Activated CD8-positive, alpha-beta T cell treated with anti-CD3 and anti-CD28 coated beads, Interleukin-2, amount 10 ng/mL, durations not matched to agents 7 days and 5 days (primary cell): ENCODE data around the gene NCKAP5. TPM values are rescaled to one million over a fixed set of nuclear protein-coding genes. Genes with fewer than 3 reads are reported as not detected.

Source experiments
- ATAC-seq: fragments of 150-1000 bp; cut with Tn5 transposase; one replicate; pipeline ENCODE4 v1.10.0; 2021; ENCODE audit warnings: moderate library complexity
- CTCF ChIA-PET: fragments of 350-600 bp; sonication (Branson Sonifier 250); formaldehyde crosslinking; loops from one replicate; lab custom pipeline; 2021; ENCODE audit warnings: antibody characterized with exemption; lab: Charles Lee
- POLR2A ChIA-PET: fragments of 350-600 bp; sonication (Branson Sonifier 250); formaldehyde crosslinking; loops from one replicate; lab custom pipeline; 2021; ENCODE audit warnings: antibody characterized with exemption; lab: Charles Lee
- DNase-seq: peaks from one replicate; pipeline ENCODE4 v3.0.0-alpha.2; 2020
- H3K27ac Mint-ChIP-seq: one replicate; pipeline ENCODE4 v1.8.0; 2021; ENCODE audit warnings: mild to moderate bottlenecking, mixed read lengths
- H3K27me3 Mint-ChIP-seq: one replicate; pipeline ENCODE4 v1.8.0; 2021; ENCODE audit warnings: low read depth, mixed read lengths
- H3K36me3 Mint-ChIP-seq: one replicate; pipeline ENCODE4 v1.8.0; 2021; ENCODE audit warnings: low read depth, mixed read lengths
- H3K4me1 Mint-ChIP-seq: one replicate; pipeline ENCODE4 v1.8.0; 2021; ENCODE audit warnings: low read depth, mixed read lengths
- H3K4me3 Mint-ChIP-seq: one replicate; pipeline ENCODE4 v1.8.0; 2021; ENCODE audit warnings: mild to moderate bottlenecking, mixed read lengths
- H3K9me3 Mint-ChIP-seq: one replicate; pipeline ENCODE4 v1.8.0; 2022; ENCODE audit warnings: mixed read lengths; ENCODE audit not compliant: insufficient read depth
- total RNA-seq, 2 experiments: library from RNA; stranded (reverse); gene quantifications; one replicate each; pipeline ENCODE4 v1.2.3, GENCODE V29; 2021

The NCKAP5 gene
- total RNA-seq, 2 experiments from 2014 or later = not detected

DNA sequence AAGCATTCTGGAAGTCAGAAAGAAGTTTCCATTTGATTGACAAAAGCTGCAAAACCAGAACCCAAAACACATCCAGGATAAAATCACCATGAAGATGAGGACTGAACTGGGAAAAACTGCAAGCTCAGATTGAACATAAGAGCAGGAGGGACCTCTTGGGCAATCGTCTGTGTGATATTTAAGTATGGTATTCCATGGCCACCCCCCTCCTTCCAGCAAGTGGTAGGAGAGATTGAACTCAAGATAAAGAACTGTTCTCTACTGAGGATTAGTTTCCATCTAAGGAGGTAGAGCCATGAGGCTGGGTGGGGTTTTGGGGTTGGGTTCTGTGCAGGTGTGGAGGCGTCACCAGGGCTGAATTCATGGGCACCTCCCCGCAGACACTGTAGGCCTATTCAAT is 251.1 kb downstream of the NCKAP5 start:
- H3K27me3 Mint-ChIP-seq = no peaks in the 10 kb centered on the region
- H3K4me1 Mint-ChIP-seq = no peaks in the 10 kb centered on the region
- H3K9me3 Mint-ChIP-seq = no peaks in the 10 kb centered on the region
- H3K27ac Mint-ChIP-seq = no peak overlapping the region
- no peak overlapping the region for H3K4me3 Mint-ChIP-seq
- ATAC-seq (no peak), DNase-seq (no peak)
- ChIA-PET CTCF (no interaction called here), POLR2A (no interaction called here)
- H3K36me3 Mint-ChIP-seq = no peaks in the 10 kb centered on the region

DNA sequence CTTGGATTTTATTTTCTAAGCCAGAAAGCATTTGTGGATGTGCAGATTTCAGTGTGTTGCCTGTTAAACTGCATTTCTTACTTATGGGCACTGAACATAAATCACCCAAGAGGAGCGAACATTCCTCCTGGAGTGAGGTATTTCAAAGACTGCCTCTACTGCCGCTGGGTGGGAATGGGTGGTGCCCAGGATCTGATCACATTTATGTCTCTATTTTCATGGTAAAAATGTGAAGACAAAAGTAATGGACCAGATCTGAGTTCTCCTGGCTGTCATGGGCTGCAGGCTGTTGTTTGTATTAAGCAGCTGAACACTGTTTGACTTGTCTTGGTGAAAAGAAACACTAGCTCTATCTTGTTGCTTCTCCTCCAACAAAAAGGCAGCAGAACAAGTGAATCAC is 251.7 kb downstream of the NCKAP5 start:
- Mint-ChIP-seq H3K27me3 (no peaks in the 10 kb centered on the region), H3K4me1 (no peaks in the 10 kb centered on the region)
- no peak for ATAC-seq

DNA sequence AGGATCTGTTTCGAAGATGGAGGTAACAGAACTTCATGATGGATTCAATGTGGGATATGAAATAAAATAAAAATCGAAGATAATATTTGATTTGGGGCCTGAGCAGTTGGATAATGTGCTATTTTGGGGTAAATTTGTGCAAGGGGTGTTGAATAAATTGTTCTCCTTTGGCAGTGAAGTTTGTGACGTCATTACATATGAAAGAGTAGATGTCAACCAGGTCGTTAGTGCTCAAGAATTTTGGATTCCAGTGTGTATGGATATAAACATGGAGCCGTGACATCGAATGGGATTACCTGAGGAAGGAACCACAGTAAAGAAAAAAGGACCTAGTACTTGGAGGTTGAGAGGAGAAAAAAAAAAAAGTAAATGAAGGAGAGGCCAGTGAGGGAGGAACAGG is 253.0 kb downstream of the NCKAP5 start:
- no peaks in the 10 kb centered on the region for H3K27me3 Mint-ChIP-seq
- H3K36me3 Mint-ChIP-seq = no peaks in the 10 kb centered on the region
- no peaks in the 10 kb centered on the region for H3K9me3 Mint-ChIP-seq
- no peaks in the 10 kb centered on the region for H3K4me1 Mint-ChIP-seq
- ChIA-PET CTCF (no interaction called here), POLR2A (no interaction called here)
- no peak overlapping the region for H3K27ac Mint-ChIP-seq
- H3K4me3 Mint-ChIP-seq = no peak overlapping the region
- ATAC-seq (no peak), DNase-seq (no peak)

More for the DNA sequence above, 251.7 kb downstream of the NCKAP5 start:
- POLR2A ChIA-PET = no interaction called here
- no peak for DNase-seq
- Mint-ChIP-seq H3K9me3 (no peaks in the 10 kb centered on the region), H3K27ac (no peak overlapping the region), H3K36me3 (no peaks in the 10 kb centered on the region), H3K4me3 (no peak overlapping the region)
- CTCF ChIA-PET = no interaction called here

DNA sequence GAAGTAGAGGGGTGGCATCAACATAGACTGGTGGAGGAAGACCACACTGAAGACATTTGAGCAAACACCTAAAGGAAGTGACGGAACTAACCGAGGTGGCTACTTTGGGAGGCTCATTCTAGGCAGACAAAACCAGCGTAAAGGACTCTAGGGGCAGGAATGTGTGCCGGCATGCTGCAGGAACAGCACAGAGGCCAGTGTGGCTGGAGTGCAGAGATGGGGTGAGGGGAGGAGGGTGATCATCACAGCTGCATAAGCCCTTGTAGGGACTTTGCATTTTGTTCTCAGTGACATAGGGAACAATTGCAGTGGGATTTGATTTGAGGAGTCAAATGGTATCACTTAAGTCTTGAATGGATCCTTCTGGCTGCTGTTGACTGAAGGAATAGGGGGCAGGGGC is 253.5 kb downstream of the NCKAP5 start:
- ATAC-seq (no peak), DNase-seq (no peak)
- Mint-ChIP-seq H3K27me3 (no peaks in the 10 kb centered on the region), H3K27ac (no peak overlapping the region), H3K9me3 (no peaks in the 10 kb centered on the region), H3K4me3 (no peak overlapping the region), H3K36me3 (no peaks in the 10 kb centered on the region), H3K4me1 (no peaks in the 10 kb centered on the region)
- ChIA-PET POLR2A (no interaction called here), CTCF (no interaction called here)

DNA sequence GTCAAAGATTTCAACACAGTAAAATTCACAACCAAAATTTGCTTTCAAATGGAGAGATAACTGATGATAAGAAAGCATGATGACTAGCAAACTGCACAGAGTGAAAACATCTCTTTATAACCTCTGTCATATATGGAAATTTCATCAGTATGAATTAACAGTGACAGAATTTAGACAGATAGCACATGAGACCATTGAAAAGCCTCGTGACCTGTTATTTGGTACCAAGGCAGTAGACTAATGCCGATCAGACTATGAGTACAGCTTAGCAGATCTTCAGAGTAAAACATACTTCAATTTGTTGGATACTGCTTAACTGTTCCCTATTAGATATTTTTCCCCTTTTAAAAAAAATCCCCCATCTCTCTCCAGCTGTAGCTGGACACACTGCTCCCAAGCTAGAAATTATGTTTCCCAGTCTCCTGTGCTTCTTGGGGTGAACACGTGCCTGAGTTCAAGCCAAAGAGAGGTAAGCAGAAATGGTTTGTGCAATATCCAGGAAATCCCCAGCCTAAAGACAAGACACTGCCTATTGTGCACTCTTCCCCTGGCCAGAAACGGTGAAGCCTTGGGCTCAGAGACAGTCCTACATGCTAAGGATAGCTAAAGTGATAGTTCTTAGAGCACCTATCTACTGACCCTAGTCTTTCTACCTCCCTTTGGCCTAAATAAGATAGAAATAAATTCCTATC is 256.1 kb downstream of the NCKAP5 start:
- no peak for ATAC-seq
- no peaks in the 10 kb centered on the region for H3K27me3 Mint-ChIP-seq
- no peak for DNase-seq
- H3K27ac Mint-ChIP-seq = no peak overlapping the region
- H3K9me3 Mint-ChIP-seq = no peaks in the 10 kb centered on the region
- no peak overlapping the region for H3K4me3 Mint-ChIP-seq
- H3K4me1 Mint-ChIP-seq = no peaks in the 10 kb centered on the region
- H3K36me3 Mint-ChIP-seq = no peaks in the 10 kb centered on the region
- CTCF ChIA-PET = no interaction called here
- POLR2A ChIA-PET = interaction anchor here (0.6 kb wide), 1 partner anchor 199 kb away, joined by 3 read pairs; no protein-coding TSS in a partner anchor

DNA sequence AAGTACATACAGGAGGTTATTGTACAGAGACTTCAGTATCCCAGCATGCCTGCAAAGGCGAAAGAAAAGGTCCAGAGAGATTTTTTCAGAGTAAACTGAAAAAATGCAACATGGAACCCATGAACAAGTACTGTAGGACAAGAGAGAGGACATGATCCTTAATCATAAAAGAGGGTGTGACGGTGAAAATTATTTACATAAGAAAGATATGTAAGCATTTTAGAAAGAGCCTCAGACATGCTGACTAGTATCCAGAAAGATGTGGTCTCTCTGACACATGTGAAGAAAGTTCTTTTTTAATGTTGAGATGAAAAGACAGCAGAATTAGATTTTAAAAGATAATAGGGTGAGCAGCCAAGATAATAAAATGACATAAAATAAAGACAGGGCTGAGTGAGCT is 262.0 kb downstream of the NCKAP5 start:
- ATAC-seq (no peak), DNase-seq (no peak)
- H3K9me3 Mint-ChIP-seq = no peaks in the 10 kb centered on the region
- ChIA-PET CTCF (no interaction called here), POLR2A (no interaction called here)
- no peak overlapping the region for H3K27ac Mint-ChIP-seq
- H3K4me1 Mint-ChIP-seq = no peaks in the 10 kb centered on the region
- no peaks in the 10 kb centered on the region for H3K36me3 Mint-ChIP-seq
- H3K27me3 Mint-ChIP-seq = no peaks in the 10 kb centered on the region
- no peak overlapping the region for H3K4me3 Mint-ChIP-seq

DNA sequence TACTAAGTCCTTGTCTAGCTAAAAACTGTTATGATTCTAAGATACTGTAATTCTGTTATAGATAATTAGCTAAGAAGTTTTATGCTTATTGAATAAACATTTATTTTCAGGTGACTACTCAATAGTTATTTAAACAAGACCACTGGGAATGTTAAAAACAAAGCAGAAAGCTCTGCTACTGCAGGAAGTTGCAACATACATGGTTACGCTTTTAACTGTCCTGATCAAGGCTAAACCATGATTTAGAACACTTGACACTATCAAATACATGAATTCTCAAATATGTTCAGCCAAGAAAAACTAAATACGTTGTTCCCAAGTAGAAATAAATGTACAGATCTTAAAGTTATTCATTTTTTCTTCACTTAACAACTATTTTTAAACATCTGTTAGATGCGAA is 263.9 kb downstream of the NCKAP5 start:
- no peaks in the 10 kb centered on the region for H3K36me3 Mint-ChIP-seq
- H3K27me3 Mint-ChIP-seq = no peaks in the 10 kb centered on the region
- no peaks in the 10 kb centered on the region for H3K4me1 Mint-ChIP-seq
- ChIA-PET POLR2A (no interaction called here), CTCF (no interaction called here)
- H3K9me3 Mint-ChIP-seq = no peaks in the 10 kb centered on the region
- no peak for DNase-seq
- no peak overlapping the region for H3K4me3 Mint-ChIP-seq
- no peak for ATAC-seq
- H3K27ac Mint-ChIP-seq = no peak overlapping the region

DNA sequence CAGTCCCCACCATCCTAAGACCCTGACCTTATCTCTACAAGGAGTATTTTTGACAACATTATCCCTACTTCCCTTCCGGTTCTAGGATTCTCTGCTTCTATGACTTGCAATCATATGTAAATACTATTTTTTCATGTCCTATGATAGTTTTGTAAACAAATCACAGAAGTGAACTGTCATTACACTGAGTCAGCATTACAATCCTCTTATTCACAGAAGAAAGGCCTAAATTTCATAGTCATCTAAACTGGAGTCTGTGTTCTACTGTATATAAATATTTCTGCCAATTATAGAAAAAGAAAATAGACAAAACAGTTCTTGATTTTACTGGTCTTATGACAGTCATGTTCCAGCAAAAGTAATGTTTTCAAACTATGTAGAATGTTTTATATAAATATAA is 265.1 kb downstream of the NCKAP5 start:
- no peaks in the 10 kb centered on the region for H3K9me3 Mint-ChIP-seq
- ATAC-seq = no peak
- H3K4me3 Mint-ChIP-seq = no peak overlapping the region
- H3K27me3 Mint-ChIP-seq = no peaks in the 10 kb centered on the region
- H3K27ac Mint-ChIP-seq = no peak overlapping the region
- no peak for DNase-seq
- ChIA-PET POLR2A (no interaction called here), CTCF (no interaction called here)
- H3K4me1 Mint-ChIP-seq = no peaks in the 10 kb centered on the region
- H3K36me3 Mint-ChIP-seq = no peaks in the 10 kb centered on the region

DNA sequence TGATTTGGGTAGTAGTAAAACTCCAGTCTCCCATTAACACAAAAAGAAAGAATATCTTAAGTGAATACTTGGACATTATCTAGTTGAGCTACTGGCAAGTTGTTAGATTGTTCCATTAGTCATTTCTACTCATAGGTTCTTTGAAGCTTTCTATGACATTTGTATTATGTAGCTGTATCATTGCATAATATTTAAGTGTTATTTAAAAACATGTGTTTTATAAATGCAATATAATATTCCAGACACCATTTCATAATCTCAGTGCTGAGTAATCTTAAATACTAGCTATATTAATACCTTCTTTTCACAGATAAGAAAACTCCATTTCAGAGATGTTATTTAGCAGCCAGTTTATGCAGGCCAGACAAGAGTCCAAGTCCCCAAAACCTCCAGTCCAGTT is 271.9 kb downstream of the NCKAP5 start:
- Mint-ChIP-seq H3K27ac (no peak overlapping the region), H3K9me3 (no peaks in the 10 kb centered on the region), H3K4me1 (no peaks in the 10 kb centered on the region), H3K4me3 (no peak overlapping the region), H3K27me3 (no peaks in the 10 kb centered on the region), H3K36me3 (no peaks in the 10 kb centered on the region)
- DNase-seq = no peak
- ChIA-PET CTCF (no interaction called here), POLR2A (no interaction called here)
- no peak for ATAC-seq

DNA sequence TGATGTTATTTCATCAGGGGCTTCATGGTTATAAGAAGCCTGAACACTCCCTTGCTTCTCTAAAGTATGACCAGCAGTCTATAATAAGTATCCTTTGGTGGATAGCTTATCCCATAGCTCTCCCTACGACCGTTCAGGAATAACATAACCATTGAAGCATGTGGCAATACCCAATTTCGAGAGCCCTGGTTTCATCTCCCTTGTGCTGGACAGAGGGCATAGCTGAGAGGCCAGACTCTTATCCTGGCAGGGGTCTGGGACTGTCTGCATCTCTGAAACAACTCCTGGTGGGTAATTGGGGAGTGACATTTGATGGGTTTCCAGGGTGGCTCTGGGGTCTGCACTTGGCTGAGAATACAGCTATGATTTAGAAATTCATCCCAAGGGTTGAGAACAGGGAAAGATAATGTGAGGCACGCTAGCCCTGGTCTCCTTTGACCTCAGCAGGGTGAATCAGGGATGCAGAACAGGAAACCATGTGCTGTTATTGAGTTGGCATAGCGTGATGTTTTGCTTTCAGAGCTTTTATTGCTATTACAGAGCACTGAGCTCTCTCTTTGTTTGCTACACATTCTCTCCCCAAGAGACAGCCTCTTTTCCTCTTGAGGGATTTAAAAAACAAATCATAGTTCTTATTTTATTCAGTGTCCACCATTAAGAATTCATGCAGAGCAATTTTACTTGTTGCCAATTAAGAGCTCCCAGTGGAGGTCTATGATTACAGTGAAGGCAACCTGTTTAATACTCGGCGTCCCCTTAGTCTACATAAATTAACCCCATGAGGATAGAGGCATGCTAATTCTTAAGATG is 274.5 kb downstream of the NCKAP5 start:
- Mint-ChIP-seq H3K27ac (no peak overlapping the region), H3K36me3 (no peaks in the 10 kb centered on the region), H3K4me3 (no peak overlapping the region), H3K4me1 (no peaks in the 10 kb centered on the region), H3K9me3 (no peaks in the 10 kb centered on the region), H3K27me3 (no peaks in the 10 kb centered on the region)
- no peak for ATAC-seq
- CTCF ChIA-PET = no interaction called here
- POLR2A ChIA-PET = no interaction called here
- DNase-seq = no peak

DNA sequence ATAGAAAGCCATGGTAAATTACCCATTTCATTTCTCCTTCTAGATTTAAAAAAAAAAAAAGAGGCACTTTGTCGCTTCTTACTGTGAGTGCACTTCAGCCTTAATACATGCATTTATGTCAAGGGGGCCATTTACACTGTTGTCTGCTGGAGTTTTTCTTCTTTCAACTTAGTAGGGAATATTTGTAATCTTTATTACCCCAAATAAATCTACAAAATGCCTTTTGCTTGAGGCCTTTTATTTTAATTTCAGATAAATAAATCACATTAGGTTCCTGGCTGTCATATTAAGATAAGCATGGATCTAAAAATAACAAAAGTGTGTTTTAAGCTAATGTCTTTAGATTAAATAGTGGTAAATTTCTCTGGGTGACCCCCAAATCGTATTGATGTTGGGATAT is 276.0 kb downstream of the NCKAP5 start:
- H3K27ac Mint-ChIP-seq = no peak overlapping the region
- CTCF ChIA-PET = no interaction called here
- POLR2A ChIA-PET = no interaction called here
- no peak for DNase-seq
- no peaks in the 10 kb centered on the region for H3K36me3 Mint-ChIP-seq
- no peak overlapping the region for H3K4me3 Mint-ChIP-seq
- H3K4me1 Mint-ChIP-seq = no peaks in the 10 kb centered on the region
- no peaks in the 10 kb centered on the region for H3K27me3 Mint-ChIP-seq
- ATAC-seq = no peak
- no peaks in the 10 kb centered on the region for H3K9me3 Mint-ChIP-seq

DNA sequence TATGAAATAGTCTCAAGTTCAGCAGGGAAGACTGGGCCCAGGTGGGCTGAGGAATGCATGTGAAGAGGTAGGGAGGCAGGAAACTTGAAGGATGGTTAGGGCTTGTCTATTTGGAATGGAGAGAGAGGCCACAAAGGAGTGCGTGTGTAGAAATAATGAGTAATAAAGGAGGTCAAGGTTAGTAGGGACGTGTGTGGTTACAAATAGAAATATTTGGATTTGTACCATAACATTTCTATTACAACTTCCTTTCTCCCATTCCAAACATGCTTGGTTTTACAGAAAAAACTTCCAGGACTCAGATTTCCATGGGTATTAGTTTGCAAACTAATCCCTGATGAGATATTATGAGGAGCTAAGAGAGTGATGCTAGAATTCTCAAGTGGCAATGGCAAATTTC is 280.6 kb downstream of the NCKAP5 start:
- no peak for ATAC-seq
- POLR2A ChIA-PET = no interaction called here
- no peaks in the 10 kb centered on the region for H3K36me3 Mint-ChIP-seq

More for the DNA sequence above, 280.6 kb downstream of the NCKAP5 start:
- H3K27ac Mint-ChIP-seq = no peak overlapping the region
- no peak for DNase-seq
- no peaks in the 10 kb centered on the region for H3K27me3 Mint-ChIP-seq
- no peak overlapping the region for H3K4me3 Mint-ChIP-seq
- H3K4me1 Mint-ChIP-seq = no peaks in the 10 kb centered on the region
- CTCF ChIA-PET = no interaction called here
- no peaks in the 10 kb centered on the region for H3K9me3 Mint-ChIP-seq
